SK-N-SH treated with all-trans-retinoic acid at 6 μM for 48 hours (cell line): ENCODE data around the gene UBP1.

Source experiments
- ATAC-seq: fragments of 200-7000 bp; cut with Tn5 transposase; 3 replicates; pipeline ENCODE4 v1.9.1; 2020; ENCODE audit warnings: mild to moderate bottlenecking, moderate library complexity
- ARNTL ChIP-seq: fragments of 450-650 bp; formaldehyde crosslinking; IDR thresholded peaks from 2 replicates; pipeline ENCODE4 v1.5.0; 2020; ENCODE audit warnings: low read depth, mild to moderate bottlenecking, moderate library complexity, borderline replicate concordance
- BACH2 ChIP-seq: fragments of 250-450 bp; sonication (Bioruptor Pico); IDR thresholded peaks from 2 replicates; pipeline ENCODE4 v1.9.0; 2021; ENCODE audit warnings: mild to moderate bottlenecking, borderline replicate concordance
- CREB5 ChIP-seq: fragments of 250-450 bp; sonication (Bioruptor Pico); IDR thresholded peaks from 2 replicates; pipeline ENCODE4 v1.5.1; 2020; ENCODE audit warnings: low read depth, mild to moderate bottlenecking, moderate library complexity
- CSDC2 ChIP-seq: fragments of 250-450 bp; sonication (Bioruptor Pico); IDR thresholded peaks from 2 replicates; pipeline ENCODE4 v1.5.0; 2020; ENCODE audit warnings: mild to moderate bottlenecking, moderate library complexity
- CSRNP3 ChIP-seq: fragments of 250-450 bp; sonication (Bioruptor Pico); IDR thresholded peaks from 2 replicates; pipeline ENCODE4 v1.5.1; 2021; ENCODE audit warnings: mild to moderate bottlenecking, moderate library complexity
- ESRRG ChIP-seq: fragments of 250-450 bp; sonication (Bioruptor Pico); IDR thresholded peaks from 2 replicates; pipeline ENCODE4 v1.6.1; 2021; ENCODE audit warnings: mild to moderate bottlenecking
- GLIS3 ChIP-seq: fragments of 250-450 bp; sonication (Bioruptor Pico); IDR thresholded peaks from 2 replicates; pipeline ENCODE4 v1.5.0; 2020; ENCODE audit warnings: mild to moderate bottlenecking, moderate library complexity
- ISL1 ChIP-seq: fragments of 250-450 bp; sonication (Bioruptor Pico); IDR thresholded peaks from 2 replicates; pipeline ENCODE4 v2.1.2; 2022; ENCODE audit warnings: mild to moderate bottlenecking, moderate library complexity
- OSR1 ChIP-seq: fragments of 250-450 bp; sonication (Bioruptor Pico); IDR thresholded peaks from 2 replicates; pipeline ENCODE4 v1.8.0; 2022; ENCODE audit warnings: moderate library complexity, mild to moderate bottlenecking, inconsistent platforms
- PATZ1 ChIP-seq: fragments of 250-450 bp; sonication (Bioruptor Pico); IDR thresholded peaks from 2 replicates; pipeline ENCODE4 v1.8.0; 2020; ENCODE audit warnings: mild to moderate bottlenecking, moderate library complexity, borderline replicate concordance
- POU6F1 ChIP-seq: fragments of 250-450 bp; sonication (Bioruptor Pico); IDR thresholded peaks from 2 replicates; pipeline ENCODE4 v1.8.0; 2021; ENCODE audit warnings: low read depth, mild to moderate bottlenecking, moderate library complexity, borderline replicate concordance
- SNAI2 ChIP-seq: fragments of 250-450 bp; sonication (Bioruptor Pico); IDR thresholded peaks from 2 replicates; pipeline ENCODE4 v1.5.0; 2020; ENCODE audit warnings: mild to moderate bottlenecking, moderate library complexity
- TCF4 ChIP-seq: fragments of 250-450 bp; sonication (Bioruptor Pico); IDR thresholded peaks from 2 replicates; pipeline ENCODE4 v1.8.0; 2021; ENCODE audit warnings: mild to moderate bottlenecking, moderate library complexity, borderline replicate concordance
- TOX ChIP-seq: fragments of 250-450 bp; sonication (Bioruptor Pico); IDR thresholded peaks from 2 replicates; pipeline ENCODE4 v1.8.0; 2021; ENCODE audit warnings: mild to moderate bottlenecking, moderate library complexity, borderline replicate concordance
- ZC3H10 ChIP-seq: fragments of 250-450 bp; sonication (Bioruptor Pico); IDR thresholded peaks from 2 replicates; pipeline ENCODE4 v1.5.1; 2021; ENCODE audit warnings: mild to moderate bottlenecking, moderate library complexity
- ZFP3 ChIP-seq: fragments of 250-450 bp; sonication (Bioruptor Pico); IDR thresholded peaks from 2 replicates; pipeline ENCODE4 v1.5.0; 2020; ENCODE audit warnings: mild to moderate bottlenecking, moderate library complexity
- ZFP30 ChIP-seq: fragments of 450-650 bp; formaldehyde crosslinking; IDR thresholded peaks from 2 replicates; pipeline ENCODE4 v1.5.0; 2022; ENCODE audit warnings: mild to moderate bottlenecking, moderate library complexity
- ZNF565 ChIP-seq: fragments of 450-650 bp; formaldehyde crosslinking; conservative IDR thresholded peaks from 2 replicates; pipeline ENCODE4 v1.5.0; 2020; ENCODE audit warnings: low read depth, mild to moderate bottlenecking, moderate library complexity
- ZNF70 ChIP-seq: fragments of 450-650 bp; formaldehyde crosslinking; IDR thresholded peaks from 2 replicates; pipeline ENCODE4 v1.5.0; 2020; ENCODE audit warnings: mild to moderate bottlenecking, moderate library complexity
- ZNF8 ChIP-seq: fragments of 450-650 bp; formaldehyde crosslinking; IDR thresholded peaks from 2 replicates; pipeline ENCODE4 v1.5.0; 2020; ENCODE audit warnings: mild to moderate bottlenecking, moderate library complexity

Gene UBP1

GRCh38 chr3:33377489-33377888 is 62.7 kb downstream of the UBP1 start (continued):
- TF ChIP-seq ESRRG: no peak
- TF ChIP-seq PATZ1 (CRISPR knock-in tag): no peak
- no peak for TF ChIP-seq BACH2 (CRISPR knock-in tag)

GRCh38 chr3:33373082-33373437 is 67.1 kb downstream of the UBP1 start:
- ATAC-seq: no peak
- TF ChIP-seq TOX (CRISPR knock-in tag) (no peak), ZC3H10 (no peak), ZNF8 (CRISPR knock-in tag) (no peak)

GRCh38 chr3:33372218-33373081 is 67.8 kb downstream of the UBP1 start:
- peak; percentile 85 for ATAC-seq
- TF ChIP-seq BACH2 (CRISPR knock-in tag) (no peak), ESRRG (no peak)

GRCh38 chr3:33364531-33365128 is 75.6 kb downstream of the UBP1 start:
- TF ChIP-seq SNAI2 (CRISPR knock-in tag) (no peak), ISL1 (no peak), ARNTL (no peak), ESRRG (no peak), PATZ1 (CRISPR knock-in tag) (no peak), ZFP3 (CRISPR knock-in tag) (no peak), ZFP30 (CRISPR knock-in tag) (no peak), OSR1 (CRISPR knock-in tag) (no peak), ZNF565 (CRISPR knock-in tag) (no peak), TOX (CRISPR knock-in tag) (no peak), TCF4 (no peak), ZC3H10 (no peak), GLIS3 (no peak), CSRNP3 (no peak), ZNF70 (no peak), BACH2 (CRISPR knock-in tag) (no peak), ZNF8 (CRISPR knock-in tag) (no peak), CREB5 (CRISPR knock-in tag) (no peak), POU6F1 (no peak), CSDC2 (CRISPR knock-in tag) (no peak)
- no peak for ATAC-seq
